AG04450 (cell line): Measurements from ENCODE around the gene STYXL2. TPM values are rescaled to one million over a fixed set of nuclear protein-coding genes. Genes with fewer than 3 reads are reported as not detected.

Experiments
- CTCF ChIA-PET: fragments of 300-600, 350-600 bp; formaldehyde crosslinking; extraction: SDS; loops from one replicate; lab custom pipeline; 2022; ENCODE audit warnings: antibody characterized with exemption, inconsistent platforms; lab: Charles Lee
- POLR2A ChIA-PET: fragments of 350-600 bp; formaldehyde crosslinking; extraction: SDS; loops from one replicate; lab custom pipeline; 2021; ENCODE audit warnings: antibody characterized with exemption, inconsistent platforms; lab: Yijun Ruan, JAX
- DNase-seq: peaks from one replicate; pipeline ENCODE4 v3.0.0-alpha.2; 2011; ENCODE audit warnings: low read depth, low spot score
- H3K27ac ChIP-seq: one replicate; pipeline ENCODE4 v1.5.1; 2012; ENCODE audit warnings: low read depth, low read length, control low read depth
- H3K27me3 ChIP-seq: one replicate; pipeline ENCODE4 v1.6.0; 2012; ENCODE audit warnings: low read length; ENCODE audit not compliant: control insufficient read depth, insufficient read depth
- H3K4me3 ChIP-seq: 2 replicates; pipeline ENCODE4 v1.5.1; 2011; ENCODE audit warnings: mild to moderate bottlenecking, low read depth, low read length, control low read depth
- H3K9me3 ChIP-seq: 2 replicates; pipeline ENCODE4 v1.5.1; 2012; ENCODE audit warnings: low read length; ENCODE audit not compliant: control insufficient read depth, insufficient read depth
- polyA plus RNA-seq: library from polyadenylated mRNA; depleted of rRNA; stranded (reverse); fragments of >200 nt; gene quantifications from 2 replicates; pipeline ENCODE4 v1.2.3, GENCODE V29; 2011
- TF ChIP-seq, protein P1 (sequence below): IDR thresholded peaks from 2 replicates; pipeline ENCODE4 v1.5.1; 2011; ENCODE audit warnings: low read depth, low read length, control low read depth, inconsistent platforms

Gene STYXL2
- polyA plus RNA-seq, 1 experiment = not detected

DNA sequence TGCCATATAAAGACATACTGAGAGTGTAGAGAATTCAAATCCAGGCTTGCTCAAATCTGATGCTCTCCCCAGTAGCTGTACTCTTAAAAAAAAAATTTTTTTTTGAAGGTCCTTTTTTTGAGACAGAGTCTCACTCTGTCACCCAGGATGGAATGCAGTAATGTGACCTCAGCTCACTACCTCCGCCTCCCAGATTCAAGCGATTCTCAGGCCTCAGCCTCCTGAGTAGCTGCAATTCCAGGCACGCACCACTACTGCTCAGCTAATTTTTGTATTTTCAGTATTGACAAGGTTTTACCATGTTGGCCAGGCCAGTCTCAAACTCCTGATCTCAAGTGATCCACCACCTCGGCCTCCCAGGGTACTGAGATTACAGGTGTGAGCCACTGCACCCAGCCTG is 28.7 kb downstream of the STYXL2 start:
- no peak overlapping the region for H3K27ac ChIP-seq
- no peaks in the 10 kb centered on the region; the same call in 1 of the 2 replicates for H3K9me3 ChIP-seq
- CTCF ChIA-PET = no interaction called here
- H3K4me3 ChIP-seq = no peak overlapping the region
- no peak for DNase-seq
- peaks cover 5% of the 10 kb centered on the region for H3K27me3 ChIP-seq
- TF ChIP-seq, protein P1, sequence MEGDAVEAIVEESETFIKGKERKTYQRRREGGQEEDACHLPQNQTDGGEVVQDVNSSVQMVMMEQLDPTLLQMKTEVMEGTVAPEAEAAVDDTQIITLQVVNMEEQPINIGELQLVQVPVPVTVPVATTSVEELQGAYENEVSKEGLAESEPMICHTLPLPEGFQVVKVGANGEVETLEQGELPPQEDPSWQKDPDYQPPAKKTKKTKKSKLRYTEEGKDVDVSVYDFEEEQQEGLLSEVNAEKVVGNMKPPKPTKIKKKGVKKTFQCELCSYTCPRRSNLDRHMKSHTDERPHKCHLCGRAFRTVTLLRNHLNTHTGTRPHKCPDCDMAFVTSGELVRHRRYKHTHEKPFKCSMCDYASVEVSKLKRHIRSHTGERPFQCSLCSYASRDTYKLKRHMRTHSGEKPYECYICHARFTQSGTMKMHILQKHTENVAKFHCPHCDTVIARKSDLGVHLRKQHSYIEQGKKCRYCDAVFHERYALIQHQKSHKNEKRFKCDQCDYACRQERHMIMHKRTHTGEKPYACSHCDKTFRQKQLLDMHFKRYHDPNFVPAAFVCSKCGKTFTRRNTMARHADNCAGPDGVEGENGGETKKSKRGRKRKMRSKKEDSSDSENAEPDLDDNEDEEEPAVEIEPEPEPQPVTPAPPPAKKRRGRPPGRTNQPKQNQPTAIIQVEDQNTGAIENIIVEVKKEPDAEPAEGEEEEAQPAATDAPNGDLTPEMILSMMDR = no peak
- POLR2A ChIA-PET = no interaction called here

DNA sequence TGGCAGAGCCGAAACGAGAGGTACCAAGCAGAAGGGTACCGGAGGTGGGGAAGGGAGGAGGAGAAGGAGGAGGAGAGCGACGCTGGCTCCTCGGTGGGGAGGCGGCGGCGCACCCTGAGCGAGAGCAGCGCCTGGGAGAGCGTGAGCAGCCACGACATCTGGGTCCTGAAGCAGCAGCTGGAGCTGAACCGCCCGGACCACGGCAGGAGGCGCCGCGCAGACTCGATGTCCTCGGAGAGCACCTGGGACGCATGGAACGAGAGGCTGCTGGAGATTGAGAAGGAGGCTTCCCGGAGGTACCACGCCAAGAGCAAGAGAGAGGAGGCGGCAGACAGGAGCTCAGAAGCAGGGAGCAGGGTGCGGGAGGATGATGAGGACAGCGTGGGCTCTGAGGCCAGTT is 32.4 kb downstream of the STYXL2 start:
- no peak for DNase-seq
- POLR2A ChIA-PET = no interaction called here
- H3K4me3 ChIP-seq = no peak overlapping the region
- no peak overlapping the region for H3K27ac ChIP-seq
- peaks cover 5% of the 10 kb centered on the region for H3K27me3 ChIP-seq
- no peaks in the 10 kb centered on the region; the same call in 1 of the 2 replicates for H3K9me3 ChIP-seq
- TF ChIP-seq, protein P1 = no peak
- CTCF ChIA-PET = no interaction called here

DNA sequence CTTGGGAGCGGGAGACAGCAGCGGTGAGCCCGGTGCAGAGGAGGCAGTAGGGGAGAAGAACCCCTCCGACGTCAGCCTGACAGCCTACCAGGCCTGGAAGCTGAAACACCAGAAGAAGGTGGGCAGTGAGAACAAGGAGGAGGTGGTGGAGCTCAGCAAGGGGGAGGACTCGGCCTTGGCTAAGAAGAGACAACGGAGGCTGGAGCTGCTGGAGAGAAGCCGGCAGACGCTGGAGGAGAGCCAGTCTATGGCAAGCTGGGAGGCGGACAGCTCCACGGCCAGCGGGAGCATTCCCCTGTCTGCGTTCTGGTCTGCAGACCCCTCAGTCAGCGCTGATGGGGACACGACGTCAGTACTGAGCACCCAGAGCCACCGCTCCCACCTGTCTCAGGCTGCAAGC is 32.9 kb downstream of the STYXL2 start:
- ChIA-PET POLR2A (no interaction called here), CTCF (interaction anchor here (0.8 kb wide), 1 partner anchor 66 kb away, joined by 3 read pairs; no protein-coding TSS in a partner anchor)
- Histone ChIP-seq H3K4me3 (no peak overlapping the region), H3K27me3 (peaks cover 3% of the 10 kb centered on the region), H3K9me3 (no peaks in the 10 kb centered on the region), H3K27ac (no peak overlapping the region)
- DNase-seq = no peak
- TF ChIP-seq, protein P1 = no peak

DNA sequence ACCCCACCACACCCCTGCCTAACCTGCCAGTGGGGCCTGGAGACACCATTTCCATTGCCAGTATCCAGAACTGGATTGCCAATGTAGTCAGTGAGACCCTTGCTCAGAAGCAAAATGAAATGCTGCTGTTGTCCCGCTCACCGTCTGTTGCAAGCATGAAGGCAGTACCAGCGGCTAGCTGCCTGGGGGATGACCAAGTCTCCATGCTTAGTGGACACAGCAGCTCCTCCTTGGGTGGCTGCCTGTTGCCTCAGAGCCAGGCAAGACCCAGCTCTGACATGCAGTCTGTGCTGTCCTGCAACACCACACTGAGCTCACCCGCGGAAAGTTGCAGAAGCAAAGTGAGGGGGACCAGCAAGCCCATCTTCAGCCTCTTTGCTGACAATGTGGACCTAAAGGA is 33.4 kb downstream of the STYXL2 start:
- H3K4me3 ChIP-seq = no peak overlapping the region
- H3K27ac ChIP-seq = no peak overlapping the region
- no peaks in the 10 kb centered on the region for H3K9me3 ChIP-seq
- ChIA-PET POLR2A (no interaction called here), CTCF (interaction anchor here (0.8 kb wide), 1 partner anchor 66 kb away, joined by 3 read pairs; no protein-coding TSS in a partner anchor)
- TF ChIP-seq, protein P1 = no peak
- H3K27me3 ChIP-seq = peaks cover 3% of the 10 kb centered on the region
- no peak for DNase-seq

DNA sequence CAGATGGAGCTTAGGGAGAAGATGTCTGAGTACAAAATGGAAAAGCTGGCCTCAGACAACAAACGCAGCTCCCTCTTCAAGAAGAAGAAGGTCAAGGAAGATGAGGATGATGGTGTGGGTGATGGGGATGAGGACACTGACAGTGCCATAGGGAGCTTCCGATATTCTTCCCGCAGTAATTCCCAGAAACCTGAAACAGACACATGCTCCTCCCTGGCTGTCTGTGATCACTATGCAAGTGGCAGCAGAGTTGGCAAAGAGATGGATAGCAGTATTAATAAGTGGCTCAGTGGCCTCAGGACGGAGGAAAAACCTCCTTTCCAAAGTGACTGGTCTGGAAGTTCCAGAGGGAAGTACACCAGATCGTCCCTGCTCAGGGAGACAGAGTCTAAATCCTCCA is 33.8 kb downstream of the STYXL2 start:
- DNase-seq = no peak
- no peak overlapping the region for H3K4me3 ChIP-seq
- ChIA-PET POLR2A (no interaction called here), CTCF (interaction anchor here (0.8 kb wide), 1 partner anchor 67 kb away, joined by 3 read pairs; no protein-coding TSS in a partner anchor)
- TF ChIP-seq, protein P1 = no peak
- peaks cover 3% of the 10 kb centered on the region for H3K27me3 ChIP-seq
- no peak overlapping the region for H3K27ac ChIP-seq
- H3K9me3 ChIP-seq = no peaks in the 10 kb centered on the region
